Heart left ventricle (tissue), 13 donors: ENCODE measurements around the gene LIPC.

ENCODE experiments used
- CTCF ChIP-seq, 12 donors: fragments of 200-600 bp; sonication (generic) in 4 of 12; IDR thresholded peaks; one replicate each; pipeline versions ENCODE4 v1.5.0 to v1.8.0; 2018 to 2022; ENCODE audit warnings: antibody characterized with exemption in 12 of 12, mild to moderate bottlenecking in 5 of 12
- POLR2A ChIP-seq, 2 donors: fragments of 450-650 bp; IDR thresholded peaks; one replicate each; pipeline ENCODE4 v1.6.1; 2017; ENCODE audit warnings: antibody characterized with exemption in 2 of 2, mild to moderate bottlenecking in 2 of 2, moderate library complexity in 2 of 2
- donor health status: ischemic (EF 13 %, LVEDD 7.1; RV severe dilation, severe dysfunction).
- donor health status: DM: no; HTN: yes; CAD: no.
- donor health status: DM: no; HTN: no; CAD: no.
- donor health status: ischemic (EF 25% LVEDD 6.9; RV normal size, moderate dysfunction).
- donor health status: ischemic (EF 25% LVEDD 5.7; RV mildly dilated, moderate dysfunction).
- donor health status: ischemic (EF 35%, LVEDD 5.7; RV mildly dilated, moderate dysfunction).
- donor health status: nonischemic (EF 11% LVEDD 7.7; RV severe dilation, severe dysfunction).
- donor health status: DM: yes; HTN: yes; CAD: no.
- donor health status: PGD.
- donor health status: ischemic (EF 29% LVEDD 5.4; RV normal size, mild dysfunction).
- donor health status: nonischemic (EF 23%, LVEDD 6.1; RV moderate dilation, normal function).

DNA sequence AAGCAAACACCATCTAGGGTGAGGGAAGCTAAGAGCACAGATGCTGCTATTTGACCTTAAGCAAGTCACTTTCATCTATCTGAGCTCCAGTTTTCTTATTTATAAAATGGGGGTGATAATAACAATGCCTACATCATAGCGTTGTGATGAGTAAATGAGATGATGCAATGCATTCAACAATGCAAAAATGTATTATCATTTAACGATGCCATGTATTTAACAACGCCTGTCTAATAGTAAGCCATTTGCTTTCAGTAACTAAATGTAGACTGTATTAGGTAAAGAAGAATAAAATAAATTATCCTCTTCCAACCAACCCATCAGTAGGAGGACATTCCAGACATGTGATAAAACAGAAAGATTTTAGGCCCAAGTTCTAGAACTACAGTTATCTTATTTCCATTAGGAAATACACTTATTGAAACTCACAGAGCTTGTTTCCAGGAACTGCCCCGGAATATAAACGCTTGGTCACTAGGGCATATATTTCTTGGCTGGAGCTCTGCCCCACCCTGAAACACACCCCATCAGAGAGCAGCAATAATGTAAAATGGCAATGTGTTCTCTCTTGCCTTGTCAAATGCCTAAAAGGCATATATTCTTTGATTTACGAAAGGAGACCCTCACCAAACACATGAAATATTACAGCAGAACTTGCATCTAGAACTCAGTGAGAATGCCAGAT is 128.3 kb downstream of the LIPC start:
- TF ChIP-seq POLR2A (IDR thresholded peaks at IDR 0.05): no peak
- no peak for TF ChIP-seq CTCF (IDR thresholded peaks at IDR 0.05)
